GM12878 (cell line): ENCODE results near the gene EBPL. TPM values are rescaled to one million over a fixed set of nuclear protein-coding genes. Genes with fewer than 3 reads are reported as not detected.

Source experiments
- ATAC-seq: fragments of 200-7000 bp; cut with Tn5 transposase; 3 replicates; pipeline ENCODE4 v1.9.1; 2020; ENCODE audit warnings: mild to moderate bottlenecking, moderate library complexity
- BruUV-seq: library from RNA; stranded (reverse); fragments of 400-500 nt; replicated peaks from 2 replicates; lab custom pipeline; 2021; lab: Mats Ljungman, UMichigan
- CTCF ChIA-PET: fragments of 300-600 bp; sonication (Branson Sonifier 250); formaldehyde crosslinking; extraction: SDS; loops from one replicate; lab custom pipeline; 2021; ENCODE audit warnings: inconsistent platforms; lab: Yijun Ruan, JAX
- POLR2A ChIA-PET: fragments of 350-600 bp; formaldehyde crosslinking; extraction: SDS; loops from one replicate; lab custom pipeline; 2021; ENCODE audit warnings: inconsistent platforms; lab: Charles Lee
- RAD21 ChIA-PET: fragments of 300-600 bp; sonication (Branson Sonifier 250); formaldehyde crosslinking; loops from one replicate; lab custom pipeline; 2023; ENCODE audit warnings: antibody characterized with exemption; ENCODE audit not compliant: unreplicated experiment; lab: Charles Lee
- SMC1A ChIA-PET: fragments of 300-600 bp; sonication (Branson Sonifier 250); formaldehyde crosslinking; loops from one replicate; lab custom pipeline; 2023; ENCODE audit not compliant: unreplicated experiment, uncharacterized antibody; lab: Charles Lee
- DNase-seq: peaks from one replicate; pipeline ENCODE4 v3.0.0-alpha.2; 2011; ENCODE audit warnings: low read depth, low spot score
- FAIRE-seq: peaks from 3 replicates; lab custom pipeline; 2011; peaks lifted over from hg19 to GRCh38; lab: Jason Lieb, UNC
- H2AFZ ChIP-seq: 2 replicates; pipeline ENCODE4 v1.6.0; 2011; ENCODE audit warnings: low read depth, low read length, control low read depth; ENCODE audit not compliant: control insufficient read depth
- H3K27ac ChIP-seq: 2 replicates; pipeline ENCODE4 v1.5.1; 2011; ENCODE audit warnings: control low read depth; ENCODE audit not compliant: control insufficient read depth, insufficient read depth
- H3K27me3 ChIP-seq, 2 experiments: replicated peaks in 1 of 2; 2 replicates each; pipeline versions ENCODE4 v1.6.0 to v1.6.1; 2011; ENCODE audit warnings: low read length in 1 of 2; ENCODE audit not compliant: control insufficient read depth in 2 of 2, insufficient read depth in 2 of 2
- H3K36me3 ChIP-seq, 2 experiments: 2 replicates each; pipeline ENCODE4 v1.5.1; 2011; ENCODE audit warnings: low read length in 1 of 2; ENCODE audit not compliant: control insufficient read depth in 2 of 2, insufficient read depth in 2 of 2
- H3K4me1 ChIP-seq: 2 replicates; pipeline ENCODE4 v1.6.1; 2011; ENCODE audit warnings: mild to moderate bottlenecking, low read length, moderate library complexity, mixed read lengths; ENCODE audit not compliant: control insufficient read depth, insufficient read depth
- H3K4me2 ChIP-seq: 2 replicates; pipeline ENCODE4 v1.6.0; 2011; ENCODE audit warnings: control low read depth; ENCODE audit not compliant: control insufficient read depth, insufficient read depth
- H3K4me3 ChIP-seq: fragments of 200-600 bp; sonication (generic); 2 replicates; pipeline ENCODE4 v1.5.1; 2016
- H3K79me2 ChIP-seq: 2 replicates; pipeline ENCODE4 v1.6.0; 2011; ENCODE audit warnings: low read length; ENCODE audit not compliant: control insufficient read depth, insufficient read depth
- H3K9ac ChIP-seq: 2 replicates; pipeline ENCODE4 v1.8.0; 2011; ENCODE audit warnings: low read length, control low read depth, mixed read lengths; ENCODE audit not compliant: control insufficient read depth, insufficient read depth
- H3K9me3 ChIP-seq: replicated peaks from 3 replicates; pipeline ENCODE4 v1.5.1; 2011; ENCODE audit warnings: mild to moderate bottlenecking, low read length; ENCODE audit not compliant: control insufficient read depth, insufficient read depth
- H4K20me1 ChIP-seq: 2 replicates; pipeline ENCODE4 v1.6.0; 2011; ENCODE audit not compliant: control insufficient read depth, insufficient read depth
- CREM ChIP-seq: IDR thresholded peaks from 2 replicates; pipeline ENCODE4 v1.6.1; 2014; ENCODE audit warnings: antibody characterized with exemption, low read depth
- E2F4 ChIP-seq: IDR thresholded peaks from 2 replicates; pipeline ENCODE4 v1.6.1; 2012; ENCODE audit warnings: low read depth, low read length, improper control_type of control experiment
- EGR1 ChIP-seq, 2 experiments: IDR thresholded peaks; 1 replicate in 1 of 2; 2 replicates in 1 of 2; pipeline ENCODE4 v1.6.1; 2011 to 2012; ENCODE audit warnings: low read depth in 2 of 2, low read length in 2 of 2, borderline replicate concordance in 1 of 2, mild to moderate bottlenecking in 1 of 2, moderate library complexity in 1 of 2
- ELK1 ChIP-seq: IDR thresholded peaks from 2 replicates; pipeline ENCODE4 v1.6.1; 2012; ENCODE audit warnings: low read depth, low read length, improper control_type of control experiment
- FOS ChIP-seq: IDR thresholded peaks from 3 replicates; pipeline ENCODE4 v1.6.1; 2011; ENCODE audit warnings: borderline replicate concordance; ENCODE audit not compliant: insufficient read length; ENCODE audit errors: extremely low read depth
- GABPA ChIP-seq: IDR thresholded peaks from 2 replicates; pipeline ENCODE4 v1.6.1; 2014; ENCODE audit warnings: antibody characterized with exemption, low read depth, mild to moderate bottlenecking, inconsistent platforms
- HCFC1 ChIP-seq: fragments of 150-350 bp; IDR thresholded peaks from 2 replicates; pipeline ENCODE4 v1.6.1; 2014; ENCODE audit warnings: low read length
- MEF2A ChIP-seq: IDR thresholded peaks from 2 replicates; pipeline ENCODE4 v1.6.1; 2011; ENCODE audit warnings: low read depth, mild to moderate bottlenecking, low read length, moderate library complexity; ENCODE audit not compliant: insufficient read depth
- NR2C2 ChIP-seq: IDR thresholded peaks from 2 replicates; pipeline ENCODE4 v1.6.1; 2011; ENCODE audit warnings: borderline replicate concordance, low read depth; ENCODE audit not compliant: control insufficient read depth, insufficient read length
- POU2F2 ChIP-seq: IDR thresholded peaks from 3 replicates; pipeline ENCODE4 v1.6.1; 2011; ENCODE audit warnings: low read depth, mild to moderate bottlenecking, low read length, borderline replicate concordance
- RAD21 ChIP-seq: IDR thresholded peaks from 2 replicates; pipeline ENCODE4 v1.6.1; 2011; ENCODE audit warnings: mild to moderate bottlenecking, low read depth, low read length, moderate library complexity; ENCODE audit not compliant: insufficient read depth
- YY1 ChIP-seq: IDR thresholded peaks from 2 replicates; pipeline ENCODE4 v1.6.1; 2011; ENCODE audit warnings: low read depth, mild to moderate bottlenecking, low read length
- ZNF384 ChIP-seq: IDR thresholded peaks from 2 replicates; pipeline ENCODE4 v1.6.1; 2012; ENCODE audit warnings: low read depth, mild to moderate bottlenecking, low read length, improper control_type of control experiment, borderline replicate concordance
- WGBS: methylation state at CpG from one replicate; pipeline ENCODE4 v1.1.6; 2016; ENCODE audit warnings: low lambda C conversion rate; ENCODE audit not compliant: insufficient replicate concordance, insufficient coverage; ENCODE audit errors: missing lambda C conversion rate; 5-methylcytosine and 5-hydroxymethylcytosine counted together
- in situ Hi-C: fragments of 300-500 bp; cut with MboI; formaldehyde crosslinking; loops from 9 replicates; pipeline ENCODE4 v1.14.3; 2018; ENCODE audit warnings: mixed read lengths
- intact Hi-C: fragments of 100-400 bp; cut with micrococcal nuclease; formaldehyde crosslinking; loops from one replicate; pipeline ENCODE4 v1.14.2; 2022; ENCODE audit not compliant: unreplicated experiment
- polyA plus RNA-seq, 11 experiments: library from polyadenylated mRNA; depleted of rRNA in 4 of 11; unstranded in 6 of 11; stranded (reverse) in 5 of 11; fragments of >200 nt; fragmentation: Nextera tagmentation in 4 of 11; fragmentation: Illumina TruSeq in 1 of 11; extraction: Ambion mirVana in 4 of 11; extraction: Trizol in 1 of 11; gene quantifications; 1 replicate in 1 of 11; 2 replicates in 10 of 11; pipeline versions ENCODE4 v1.2.1 to v1.2.3, GENCODE V29; 2011 to 2016; ENCODE audit warnings: inconsistent platforms in 2 of 11, missing spikeins in 2 of 11, low read depth in 1 of 11
- total RNA-seq, 4 experiments: library from RNA; depleted of rRNA in 3 of 4; stranded (reverse); fragments of >200 nt in 3 of 4; fragmentation: Illumina TruSeq in 1 of 4; extraction: Trizol in 1 of 4; gene quantifications; 2 replicates each; pipeline versions ENCODE4 v1.2.1 to v1.2.3, GENCODE V29; 2013 to 2021
- TF ChIP-seq, protein P1 (sequence below): fragments of 450-650 bp; IDR thresholded peaks from 2 replicates; pipeline ENCODE4 v1.6.1; 2017; ENCODE audit warnings: antibody characterized with exemption, mild to moderate bottlenecking, moderate library complexity
- TF ChIP-seq, protein P2 (sequence below): fragments of 450-650 bp; IDR thresholded peaks from 2 replicates; pipeline ENCODE4 v1.6.1; 2018; ENCODE audit warnings: mild to moderate bottlenecking, low read depth, moderate library complexity; ENCODE audit not compliant: partially characterized antibody
- TF ChIP-seq, protein P3 (sequence below): IDR thresholded peaks from 2 replicates; pipeline ENCODE4 v1.6.1; 2012; ENCODE audit warnings: low read depth, low read length, improper control_type of control experiment

Gene EBPL
- total and polyA plus RNA-seq, 10 of the 15 experiments (the other 5 are each of a cell fraction or from before 2014, with no cell fraction given) = 6.2 to 72.8 (median 43.5) TPM

- DNase-seq (no peak), FAIRE-seq (no peak), ATAC-seq (no peak)
- no TSS peak for BruUV-seq
- H3K9me3 ChIP-seq = no peaks in the 10 kb centered on the region
- H3K27me3 ChIP-seq = no peaks in the 10 kb centered on the region
- ChIA-PET POLR2A (interaction anchor here (0.7 kb wide), 1 partner anchor 125 kb away, joined by 3 read pairs; no protein-coding TSS in a partner anchor), RAD21 (no interaction called here), SMC1A (no interaction called here), CTCF (no interaction called here)
- no peak overlapping the region for H3K9ac ChIP-seq
- H3K27ac ChIP-seq = no peak overlapping the region
- no peaks in the 10 kb centered on the region for H3K4me1 ChIP-seq
- intact Hi-C loops (loop anchor here (5.0 kb wide), 2 partner anchors 197 to 1197 kb away; no protein-coding TSS in a partner anchor), in situ Hi-C loops (loop anchor here (25.0 kb wide), 1 partner anchor 1412 kb away; no protein-coding TSS in a partner anchor)
- no peaks in the 10 kb centered on the region for H3K36me3 ChIP-seq
- 22% methylated on average over 2 of the region's 2 CpGs for WGBS
- no peaks in the 10 kb centered on the region for H4K20me1 ChIP-seq
- H2AFZ ChIP-seq = no peak overlapping the region
- H3K79me2 ChIP-seq = no peaks in the 10 kb centered on the region
- H3K4me2 ChIP-seq = no peak overlapping the region
- TF ChIP-seq CREM (no peak), FOS (no peak), E2F4 (no peak), YY1 (no peak), RAD21 (no peak), POU2F2 (no peak), GABPA (no peak), ZNF384 (no peak), NR2C2 (no peak), EGR1 (IDR thresholded peaks at IDR 0.05; ENCODE audit: borderline replicate concordance in 1 of 2, low read depth in 2 of 2, low read length in 2 of 2) (no peak), HCFC1 (no peak), MEF2A (no peak), ELK1 (no peak)
- TF ChIP-seq, protein P1, sequence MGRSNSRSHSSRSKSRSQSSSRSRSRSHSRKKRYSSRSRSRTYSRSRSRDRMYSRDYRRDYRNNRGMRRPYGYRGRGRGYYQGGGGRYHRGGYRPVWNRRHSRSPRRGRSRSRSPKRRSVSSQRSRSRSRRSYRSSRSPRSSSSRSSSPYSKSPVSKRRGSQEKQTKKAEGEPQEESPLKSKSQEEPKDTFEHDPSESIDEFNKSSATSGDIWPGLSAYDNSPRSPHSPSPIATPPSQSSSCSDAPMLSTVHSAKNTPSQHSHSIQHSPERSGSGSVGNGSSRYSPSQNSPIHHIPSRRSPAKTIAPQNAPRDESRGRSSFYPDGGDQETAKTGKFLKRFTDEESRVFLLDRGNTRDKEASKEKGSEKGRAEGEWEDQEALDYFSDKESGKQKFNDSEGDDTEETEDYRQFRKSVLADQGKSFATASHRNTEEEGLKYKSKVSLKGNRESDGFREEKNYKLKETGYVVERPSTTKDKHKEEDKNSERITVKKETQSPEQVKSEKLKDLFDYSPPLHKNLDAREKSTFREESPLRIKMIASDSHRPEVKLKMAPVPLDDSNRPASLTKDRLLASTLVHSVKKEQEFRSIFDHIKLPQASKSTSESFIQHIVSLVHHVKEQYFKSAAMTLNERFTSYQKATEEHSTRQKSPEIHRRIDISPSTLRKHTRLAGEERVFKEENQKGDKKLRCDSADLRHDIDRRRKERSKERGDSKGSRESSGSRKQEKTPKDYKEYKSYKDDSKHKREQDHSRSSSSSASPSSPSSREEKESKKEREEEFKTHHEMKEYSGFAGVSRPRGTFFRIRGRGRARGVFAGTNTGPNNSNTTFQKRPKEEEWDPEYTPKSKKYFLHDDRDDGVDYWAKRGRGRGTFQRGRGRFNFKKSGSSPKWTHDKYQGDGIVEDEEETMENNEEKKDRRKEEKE = no peak
- TF ChIP-seq, protein P2, sequence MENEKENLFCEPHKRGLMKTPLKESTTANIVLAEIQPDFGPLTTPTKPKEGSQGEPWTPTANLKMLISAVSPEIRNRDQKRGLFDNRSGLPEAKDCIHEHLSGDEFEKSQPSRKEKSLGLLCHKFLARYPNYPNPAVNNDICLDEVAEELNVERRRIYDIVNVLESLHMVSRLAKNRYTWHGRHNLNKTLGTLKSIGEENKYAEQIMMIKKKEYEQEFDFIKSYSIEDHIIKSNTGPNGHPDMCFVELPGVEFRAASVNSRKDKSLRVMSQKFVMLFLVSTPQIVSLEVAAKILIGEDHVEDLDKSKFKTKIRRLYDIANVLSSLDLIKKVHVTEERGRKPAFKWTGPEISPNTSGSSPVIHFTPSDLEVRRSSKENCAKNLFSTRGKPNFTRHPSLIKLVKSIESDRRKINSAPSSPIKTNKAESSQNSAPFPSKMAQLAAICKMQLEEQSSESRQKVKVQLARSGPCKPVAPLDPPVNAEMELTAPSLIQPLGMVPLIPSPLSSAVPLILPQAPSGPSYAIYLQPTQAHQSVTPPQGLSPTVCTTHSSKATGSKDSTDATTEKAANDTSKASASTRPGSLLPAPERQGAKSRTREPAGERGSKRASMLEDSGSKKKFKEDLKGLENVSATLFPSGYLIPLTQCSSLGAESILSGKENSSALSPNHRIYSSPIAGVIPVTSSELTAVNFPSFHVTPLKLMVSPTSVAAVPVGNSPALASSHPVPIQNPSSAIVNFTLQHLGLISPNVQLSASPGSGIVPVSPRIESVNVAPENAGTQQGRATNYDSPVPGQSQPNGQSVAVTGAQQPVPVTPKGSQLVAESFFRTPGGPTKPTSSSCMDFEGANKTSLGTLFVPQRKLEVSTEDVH = no peak
- TF ChIP-seq, protein P3, sequence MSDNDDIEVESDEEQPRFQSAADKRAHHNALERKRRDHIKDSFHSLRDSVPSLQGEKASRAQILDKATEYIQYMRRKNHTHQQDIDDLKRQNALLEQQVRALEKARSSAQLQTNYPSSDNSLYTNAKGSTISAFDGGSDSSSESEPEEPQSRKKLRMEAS = no peak
- no peak overlapping the region for H3K4me3 ChIP-seq
Measured at GRCh38 chr13:49649963-49650312, 41.3 kb downstream of the EBPL start.
